Activated naive CD4-positive, alpha-beta T cell treated with Interleukin-2 at 50 U/mL for 16 hours (primary cell): ENCODE data around the gene KANSL3.

ENCODE experiments used
- DNase-seq: peaks from one replicate; pipeline ENCODE4 v3.0.0-alpha.2; 2020

KANSL3 gene

GRCh38 chr2:96651793-96652192, 13.7 kb upstream of the KANSL3 start:
- no peak for DNase-seq

- no peak for DNase-seq
These were observed 11.2 kb upstream of the KANSL3 start for GRCh38 chr2:96649342-96649741.

- no peak for DNase-seq
These were observed 10.3 kb upstream of the KANSL3 start for GRCh38 chr2:96648306-96648930.

- DNase-seq = no peak
These were observed 9.6 kb upstream of the KANSL3 start for GRCh38 chr2:96647681-96648080.

- no peak for DNase-seq
These were observed 4.7 kb upstream of the KANSL3 start, which contains the start of gene FER1L5 for GRCh38 chr2:96642564-96643360. TSS of gene FER1L5 (plus strand) at chr2:96642764. CDS start at chr2:96642837, 73 bp downstream.

GRCh38 chr2:96637385-96638143, 548 bp downstream of the KANSL3 start:
- DNase-seq = peak; percentile 88

GRCh38 chr2:96636551-96637171, 1.5 kb downstream of the KANSL3 start:
- no peak for DNase-seq

GRCh38 chr2:96633641-96634040, 4.5 kb downstream of the KANSL3 start:
- DNase-seq = no peak

- no peak for DNase-seq
These were observed 6.2 kb downstream of the KANSL3 start for GRCh38 chr2:96631804-96632435.

GRCh38 chr2:96626553-96626942, 11.6 kb downstream of the KANSL3 start:
- no peak for DNase-seq

GRCh38 chr2:96625571-96626552, 12.2 kb downstream of the KANSL3 start:
- DNase-seq = no peak

- no peak for DNase-seq
These were observed 15.0 kb downstream of the KANSL3 start for GRCh38 chr2:96623116-96623515.

- DNase-seq = no peak
These were observed 15.6 kb downstream of the KANSL3 start for GRCh38 chr2:96622544-96622943.

- DNase-seq = no peak
These were observed 19.4 kb downstream of the KANSL3 start for GRCh38 chr2:96618596-96619283.

- no peak for DNase-seq
These were observed 21.1 kb downstream of the KANSL3 start for GRCh38 chr2:96617012-96617411.

- no peak for DNase-seq
These were observed 21.6 kb downstream of the KANSL3 start for GRCh38 chr2:96616535-96616934.

- DNase-seq = no peak
These were observed 22.0 kb downstream of the KANSL3 start for GRCh38 chr2:96616128-96616527.

GRCh38 chr2:96608469-96609455, 29.4 kb downstream of the KANSL3 start:
- DNase-seq = no peak

- no peak for DNase-seq
These were observed 34.0 kb downstream of the KANSL3 start for GRCh38 chr2:96604104-96604503.
